Measurements from ENCODE around the gene ITPK1.

The ITPK1 gene

DNA sequence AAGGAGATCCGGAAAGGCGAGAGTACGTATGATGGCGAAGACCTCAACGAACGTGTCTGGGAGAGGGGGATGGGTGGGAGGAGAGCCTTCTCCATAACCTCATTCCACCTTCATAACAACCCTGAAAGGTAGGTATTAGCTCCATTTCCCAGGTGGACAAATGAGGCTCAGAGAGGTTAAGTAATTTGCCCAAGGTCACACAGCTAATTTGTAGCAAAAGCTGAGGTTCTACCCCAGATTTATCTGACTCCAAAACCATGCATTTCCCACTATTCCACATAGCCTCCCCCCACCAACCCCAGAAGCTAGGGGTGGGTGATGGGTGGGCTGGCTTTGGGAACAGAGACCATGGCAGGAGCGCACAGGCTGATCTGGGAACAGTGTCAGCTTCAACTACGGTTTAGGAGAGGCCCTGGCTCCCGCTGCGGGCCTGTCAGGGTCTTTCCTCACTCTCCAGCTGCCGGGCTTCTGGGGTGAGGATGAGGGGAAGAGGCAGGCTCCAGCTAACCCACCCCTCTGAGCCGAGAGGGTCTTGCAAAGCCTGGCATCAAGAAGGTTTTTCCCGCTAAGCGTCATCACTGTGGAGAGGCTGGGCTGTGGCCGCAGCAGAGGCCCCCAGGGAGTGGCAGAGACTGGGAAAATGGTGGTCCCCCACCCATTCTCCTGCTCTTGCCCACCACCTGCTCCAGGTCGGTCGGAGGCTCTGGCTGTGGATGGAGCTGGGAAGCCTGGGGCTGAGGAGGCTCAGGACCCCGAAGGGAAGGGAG is 183.9 kb downstream of the ITPK1 start:
- Histone ChIP-seq H3K4me3 (ENCODE audit: low read length in 2 of 2) (no peak overlapping the region), H3K27me3 (ENCODE audit: control insufficient read depth in 1 of 2, insufficient read depth in 2 of 2, low read length in 2 of 2) (no peaks in the 10 kb centered on the region), H3K9me3 (ENCODE audit: control insufficient read depth in 2 of 2, low read length in 2 of 2) (no peaks in the 10 kb centered on the region), H3K27ac (ENCODE audit: low read length) (no peak overlapping the region), H3K4me1 (ENCODE audit: control insufficient read depth, insufficient read depth, low read length) (no peaks in the 10 kb centered on the region), H3K9ac (ENCODE audit: low read length in 2 of 2) (no peak overlapping the region), H3K36me3 (ENCODE audit: control insufficient read depth in 2 of 2, insufficient read depth in 2 of 2, low read length in 2 of 2) (peaks cover 0 to 3% of the 10 kb centered on the region in 2 donors)

DNA sequence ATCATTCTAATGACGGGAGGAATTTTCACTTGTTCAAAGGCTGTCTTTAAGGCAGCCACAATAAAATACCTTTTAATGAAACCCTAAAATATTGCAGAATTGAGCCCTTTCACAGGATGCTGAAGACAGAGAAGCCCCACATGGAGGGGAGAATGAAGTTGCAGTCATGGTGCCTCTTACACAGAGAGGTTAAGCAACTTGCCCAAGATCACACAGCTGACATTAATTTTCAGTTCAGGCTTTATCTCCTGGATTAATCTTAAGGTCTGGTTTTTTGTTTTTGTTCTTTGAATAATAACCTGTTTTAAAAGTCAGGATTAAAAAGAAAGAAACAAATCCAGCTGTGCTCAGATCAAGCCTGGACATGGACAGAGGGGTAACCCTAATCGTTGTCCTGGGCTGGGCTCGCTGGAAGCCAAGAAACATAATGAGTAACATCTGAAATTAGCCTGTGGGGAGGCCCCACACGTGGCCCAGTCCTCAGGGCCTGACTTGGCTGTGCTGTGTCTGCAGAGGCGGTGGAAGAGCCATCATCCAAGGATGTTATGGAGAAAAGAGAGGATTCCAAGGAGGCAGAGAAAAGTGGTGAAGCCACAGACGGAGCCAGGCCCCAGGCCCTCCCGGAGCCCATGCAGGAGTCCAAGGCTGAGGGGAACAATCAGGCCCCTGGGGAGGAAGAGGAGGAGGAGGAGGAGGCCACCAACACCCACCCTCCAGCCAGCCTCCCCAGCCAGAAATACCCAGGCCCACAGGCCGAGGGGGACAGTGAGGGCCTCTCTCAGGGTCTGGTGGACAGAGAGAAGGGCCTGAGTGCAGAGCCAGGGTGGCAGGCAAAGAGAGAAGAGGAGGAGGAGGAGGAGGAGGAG is 184.8 kb downstream of the ITPK1 start:
- H3K36me3 ChIP-seq (ENCODE audit: control insufficient read depth in 2 of 2, insufficient read depth in 2 of 2, low read length in 2 of 2), result peaks cover 0 to under 1% of the 10 kb centered on the region in 2 donors
- H3K4me3 ChIP-seq (ENCODE audit: low read length in 2 of 2), result no peak overlapping the region
- H3K9me3 ChIP-seq (ENCODE audit: control insufficient read depth in 2 of 2, low read length in 2 of 2), result no peaks in the 10 kb centered on the region
- H3K27me3 ChIP-seq (ENCODE audit: control insufficient read depth in 1 of 2, insufficient read depth in 2 of 2, low read length in 2 of 2), result no peaks in the 10 kb centered on the region
- no peaks in the 10 kb centered on the region for H3K4me1 ChIP-seq (ENCODE audit: control insufficient read depth, insufficient read depth, low read length)
- H3K27ac ChIP-seq (ENCODE audit: low read length), result no peak overlapping the region
- H3K9ac ChIP-seq (ENCODE audit: low read length in 2 of 2), result no peak overlapping the region

DNA sequence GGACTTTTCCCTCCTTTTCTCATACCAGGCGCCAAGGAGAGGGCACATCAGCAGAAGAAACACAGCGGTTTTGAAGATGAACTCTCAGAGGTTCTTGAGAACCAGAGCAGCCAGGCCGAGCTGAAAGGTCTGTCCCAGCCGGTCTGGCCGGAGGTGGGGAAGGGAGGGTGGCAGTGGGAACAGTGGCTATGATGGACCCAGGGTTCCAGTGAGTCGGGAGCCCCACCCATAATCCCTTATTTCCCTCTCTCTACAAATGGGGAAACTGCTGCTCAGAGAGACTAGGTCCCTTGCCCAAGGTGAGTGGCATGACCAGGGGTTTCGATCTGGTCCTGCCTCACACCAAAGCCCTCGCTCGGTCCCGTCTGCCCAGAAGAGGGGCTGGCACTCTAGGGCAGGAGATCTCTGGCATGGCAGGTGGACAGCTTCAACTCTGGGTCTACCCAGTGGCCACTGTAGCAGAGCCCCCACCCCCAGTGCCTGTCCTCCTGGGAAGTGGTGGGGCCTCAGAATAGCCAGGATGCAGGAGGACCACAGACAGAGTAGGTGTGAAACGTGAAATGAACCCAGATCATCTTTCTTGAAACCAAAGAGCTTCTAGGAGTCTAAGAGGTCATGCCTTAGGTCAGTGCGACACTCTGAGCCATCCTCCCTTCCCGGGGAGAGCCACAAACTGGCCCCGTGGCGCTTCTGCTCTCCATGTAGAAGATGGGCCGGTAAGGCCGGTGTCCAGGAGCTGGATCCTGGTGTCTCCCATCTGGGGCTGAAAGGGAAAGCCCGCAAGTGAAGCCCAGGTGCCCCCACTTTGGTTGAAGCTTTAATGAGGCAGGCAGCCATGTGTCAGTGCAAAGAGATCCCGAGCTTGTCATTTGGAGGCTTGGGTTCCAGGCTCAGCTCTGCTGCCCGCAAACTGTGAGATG is 185.8 kb downstream of the ITPK1 start:
- Histone ChIP-seq H3K9ac (ENCODE audit: low read length in 2 of 2) (no peak overlapping the region), H3K4me1 (ENCODE audit: control insufficient read depth, insufficient read depth, low read length) (no peaks in the 10 kb centered on the region), H3K4me3 (ENCODE audit: low read length in 2 of 2) (no peak overlapping the region), H3K27ac (ENCODE audit: low read length) (no peak overlapping the region), H3K27me3 (ENCODE audit: control insufficient read depth in 1 of 2, insufficient read depth in 2 of 2, low read length in 2 of 2) (no peaks in the 10 kb centered on the region), H3K36me3 (ENCODE audit: control insufficient read depth in 2 of 2, insufficient read depth in 2 of 2, low read length in 2 of 2) (no peaks in the 10 kb centered on the region), H3K9me3 (ENCODE audit: control insufficient read depth in 2 of 2, low read length in 2 of 2) (no peaks in the 10 kb centered on the region)

DNA sequence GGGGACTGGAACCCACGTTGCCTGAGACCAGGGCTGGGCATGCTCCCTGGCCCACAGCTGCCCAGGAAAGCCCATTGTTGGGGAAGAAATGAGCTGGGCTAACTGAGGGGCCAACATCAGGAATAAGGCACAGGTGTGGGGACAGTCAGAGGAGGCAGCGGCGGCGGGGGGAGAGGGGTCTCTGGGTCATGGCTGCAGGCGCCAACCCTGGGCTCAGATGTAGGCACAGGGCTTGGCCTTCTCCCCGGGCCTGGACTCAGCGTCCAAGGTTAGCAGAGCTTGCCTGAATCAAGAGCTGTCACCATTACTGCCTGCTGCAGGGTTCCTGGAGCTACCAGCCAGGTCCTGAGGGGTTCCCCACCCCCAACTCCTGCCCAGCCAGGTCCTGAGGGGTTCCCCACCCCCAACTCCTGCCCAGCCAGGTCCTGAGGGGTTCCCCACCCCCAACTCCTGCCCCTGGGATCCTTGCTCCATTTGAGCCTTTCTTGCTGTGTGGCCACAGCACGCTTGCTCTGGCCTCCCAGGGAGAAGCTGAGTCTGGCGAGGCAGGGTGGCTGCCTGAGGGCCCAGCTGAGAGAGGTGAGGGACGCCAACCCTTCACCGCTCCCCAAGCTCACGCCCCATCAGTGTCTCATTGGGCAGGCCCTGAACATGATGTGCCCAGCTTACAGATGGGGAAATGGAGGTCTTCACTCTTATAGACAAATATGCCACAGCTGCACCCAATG is 186.6 kb downstream of the ITPK1 start:
- H3K36me3 ChIP-seq (ENCODE audit: control insufficient read depth in 2 of 2, insufficient read depth in 2 of 2, low read length in 2 of 2), result no peaks in the 10 kb centered on the region
- no peak overlapping the region for H3K27ac ChIP-seq (ENCODE audit: low read length)
- H3K4me3 ChIP-seq (ENCODE audit: low read length in 2 of 2), result no peak overlapping the region
- no peaks in the 10 kb centered on the region for H3K4me1 ChIP-seq (ENCODE audit: control insufficient read depth, insufficient read depth, low read length)
- no peaks in the 10 kb centered on the region for H3K27me3 ChIP-seq (ENCODE audit: control insufficient read depth in 1 of 2, insufficient read depth in 2 of 2, low read length in 2 of 2)
- H3K9me3 ChIP-seq (ENCODE audit: control insufficient read depth in 2 of 2, low read length in 2 of 2), result no peaks in the 10 kb centered on the region
- no peak overlapping the region for H3K9ac ChIP-seq (ENCODE audit: low read length in 2 of 2)

DNA sequence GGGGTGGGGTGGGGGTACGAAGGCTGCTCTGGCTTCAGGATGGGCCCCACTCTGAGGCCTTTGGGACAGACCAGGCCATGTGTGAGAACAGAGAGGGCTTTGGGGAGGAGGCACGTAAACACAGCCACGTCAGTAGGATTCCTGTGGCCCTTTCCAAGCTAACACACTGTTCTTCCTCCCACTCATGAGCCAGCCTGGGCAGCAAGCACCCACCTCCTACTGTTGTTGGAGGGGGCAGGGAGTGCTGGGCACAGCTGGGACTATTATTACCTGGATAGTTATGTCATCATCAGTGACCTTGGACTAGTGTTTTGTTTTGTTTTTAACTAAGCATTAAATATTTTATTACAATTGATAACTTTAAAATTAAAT is 187.5 kb downstream of the ITPK1 start:
- Histone ChIP-seq H3K36me3 (ENCODE audit: control insufficient read depth in 2 of 2, insufficient read depth in 2 of 2, low read length in 2 of 2) (no peaks in the 10 kb centered on the region), H3K27me3 (ENCODE audit: control insufficient read depth in 1 of 2, insufficient read depth in 2 of 2, low read length in 2 of 2) (peaks cover 0 to 7% of the 10 kb centered on the region in 2 donors), H3K4me1 (ENCODE audit: control insufficient read depth, insufficient read depth, low read length) (no peaks in the 10 kb centered on the region), H3K9me3 (ENCODE audit: control insufficient read depth in 2 of 2, low read length in 2 of 2) (no peaks in the 10 kb centered on the region), H3K4me3 (ENCODE audit: low read length in 2 of 2) (no peak overlapping the region), H3K27ac (ENCODE audit: low read length) (no peak overlapping the region), H3K9ac (ENCODE audit: low read length in 2 of 2) (no peak overlapping the region)

DNA sequence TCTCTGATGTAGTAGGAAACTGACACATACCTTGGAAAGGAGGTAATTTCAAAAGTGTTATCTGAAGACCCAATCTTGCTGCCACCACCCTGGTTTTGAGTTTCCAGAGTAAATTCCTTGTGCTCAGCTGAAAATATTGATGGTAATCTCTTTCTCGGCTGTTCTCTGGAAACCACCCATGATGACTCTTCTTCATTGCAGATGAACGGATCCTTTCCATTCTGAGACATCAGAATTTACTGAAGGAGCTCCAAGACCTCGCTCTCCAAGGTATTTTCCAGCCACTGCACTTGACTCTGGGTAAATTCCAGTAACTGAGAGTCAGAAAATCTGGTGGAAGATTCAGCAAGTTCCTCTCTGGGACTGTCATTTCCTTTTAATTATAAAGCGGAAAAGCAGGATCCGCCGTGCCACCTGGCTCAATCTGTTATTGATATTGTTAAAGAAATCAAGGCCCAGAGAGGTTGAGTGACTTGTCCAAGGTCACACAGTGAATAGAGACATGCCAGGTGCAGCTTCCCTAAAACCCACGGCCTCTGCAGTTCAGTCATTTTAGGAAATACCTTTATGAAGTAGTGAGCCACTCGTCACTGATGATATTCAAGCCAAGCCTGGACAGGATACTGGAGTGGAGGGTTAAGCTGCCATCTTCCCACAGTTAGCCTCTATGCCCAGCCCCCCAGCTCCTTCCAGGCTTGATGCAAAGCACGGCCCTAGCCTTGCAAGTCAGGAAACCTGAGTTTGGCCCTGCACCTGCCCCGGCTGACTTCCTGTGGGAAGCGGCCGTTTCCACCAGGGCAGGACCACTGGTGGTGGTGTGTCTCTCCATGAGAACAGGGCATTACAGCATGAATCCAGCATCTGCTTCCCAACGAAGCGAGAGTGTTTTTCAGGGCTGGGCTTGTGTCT is 188.1 kb downstream of the ITPK1 start:
- no peak overlapping the region for H3K27ac ChIP-seq (ENCODE audit: low read length)
- no peak overlapping the region for H3K9ac ChIP-seq (ENCODE audit: low read length in 2 of 2)
- peaks cover 0 to 11% of the 10 kb centered on the region in 2 donors for H3K27me3 ChIP-seq (ENCODE audit: control insufficient read depth in 1 of 2, insufficient read depth in 2 of 2, low read length in 2 of 2)
- no peaks in the 10 kb centered on the region for H3K4me1 ChIP-seq (ENCODE audit: control insufficient read depth, insufficient read depth, low read length)
- H3K9me3 ChIP-seq (ENCODE audit: control insufficient read depth in 2 of 2, low read length in 2 of 2), result no peaks in the 10 kb centered on the region
- H3K4me3 ChIP-seq (ENCODE audit: low read length in 2 of 2), result no peak overlapping the region
- H3K36me3 ChIP-seq (ENCODE audit: control insufficient read depth in 2 of 2, insufficient read depth in 2 of 2, low read length in 2 of 2), result no peaks in the 10 kb centered on the region

DNA sequence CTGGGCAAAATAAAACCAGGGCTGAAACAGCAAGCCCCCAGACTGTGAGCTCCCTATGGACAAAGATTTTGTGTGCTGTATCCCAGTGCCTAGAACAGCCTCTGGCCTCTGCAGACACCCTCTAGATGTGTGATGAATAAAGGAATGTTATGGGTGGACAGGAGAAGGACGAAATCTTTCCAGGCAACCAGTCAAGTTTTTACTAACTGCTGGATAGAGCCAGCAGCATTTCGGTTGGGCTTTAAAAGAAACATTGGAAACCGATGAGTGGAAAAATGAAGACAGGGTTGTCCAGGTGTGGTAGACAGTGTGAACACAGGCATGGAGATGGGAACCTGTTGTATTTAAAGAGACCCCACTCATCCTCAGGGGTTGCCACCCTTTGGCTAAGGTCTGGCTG is 188.8 kb downstream of the ITPK1 start:
- H3K4me3 ChIP-seq (ENCODE audit: low read length in 2 of 2), result no peak overlapping the region
- H3K36me3 ChIP-seq (ENCODE audit: control insufficient read depth in 2 of 2, insufficient read depth in 2 of 2, low read length in 2 of 2), result no peaks in the 10 kb centered on the region
- H3K9ac ChIP-seq (ENCODE audit: low read length in 2 of 2), result no peak overlapping the region
- H3K9me3 ChIP-seq (ENCODE audit: control insufficient read depth in 2 of 2, low read length in 2 of 2), result no peaks in the 10 kb centered on the region
- peaks cover 0 to 15% of the 10 kb centered on the region in 2 donors for H3K27me3 ChIP-seq (ENCODE audit: control insufficient read depth in 1 of 2, insufficient read depth in 2 of 2, low read length in 2 of 2)
- H3K27ac ChIP-seq (ENCODE audit: low read length), result no peak overlapping the region
- no peaks in the 10 kb centered on the region for H3K4me1 ChIP-seq (ENCODE audit: control insufficient read depth, insufficient read depth, low read length)

DNA sequence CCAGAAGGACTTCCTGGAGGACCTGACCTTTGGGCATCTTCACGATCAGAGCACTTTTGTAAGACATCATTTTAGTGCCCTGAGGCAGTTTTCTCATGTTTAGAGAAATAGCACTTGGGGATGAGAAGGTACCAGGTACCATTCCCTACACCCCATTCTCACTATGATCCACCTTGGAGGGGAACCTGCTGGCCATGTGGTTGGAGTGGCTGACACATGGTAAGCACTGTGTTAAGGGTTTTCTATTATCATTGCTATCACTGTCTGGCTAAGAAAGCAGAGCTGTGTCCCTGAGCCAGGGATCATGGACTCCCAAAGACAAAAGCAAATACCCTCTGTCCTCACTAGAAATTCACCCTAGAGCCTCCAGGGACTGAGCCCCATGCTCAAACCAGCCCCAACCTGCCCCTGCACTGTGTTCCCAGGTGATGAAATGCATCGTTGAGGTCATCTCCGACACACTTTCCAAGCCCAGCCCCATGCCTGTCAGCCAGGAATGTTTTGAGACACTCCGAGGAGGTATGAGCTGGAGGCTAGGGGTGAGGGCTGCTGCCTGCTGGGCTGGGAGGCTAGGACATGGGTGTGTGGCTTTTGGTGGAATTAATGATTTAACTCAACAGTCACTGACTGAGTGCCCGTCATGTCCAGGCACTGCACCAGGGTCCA is 189.4 kb downstream of the ITPK1 start:
- no peak overlapping the region for H3K27ac ChIP-seq (ENCODE audit: low read length)
- H3K27me3 ChIP-seq (ENCODE audit: control insufficient read depth in 1 of 2, insufficient read depth in 2 of 2, low read length in 2 of 2), result peaks cover 2 to 15% of the 10 kb centered on the region in 2 donors
- no peaks in the 10 kb centered on the region for H3K36me3 ChIP-seq (ENCODE audit: control insufficient read depth in 2 of 2, insufficient read depth in 2 of 2, low read length in 2 of 2)
- H3K4me3 ChIP-seq (ENCODE audit: low read length in 2 of 2), result no peak overlapping the region
- no peaks in the 10 kb centered on the region for H3K4me1 ChIP-seq (ENCODE audit: control insufficient read depth, insufficient read depth, low read length)
- no peak overlapping the region for H3K9ac ChIP-seq (ENCODE audit: low read length in 2 of 2)
- no peaks in the 10 kb centered on the region for H3K9me3 ChIP-seq (ENCODE audit: control insufficient read depth in 2 of 2, low read length in 2 of 2)

DNA sequence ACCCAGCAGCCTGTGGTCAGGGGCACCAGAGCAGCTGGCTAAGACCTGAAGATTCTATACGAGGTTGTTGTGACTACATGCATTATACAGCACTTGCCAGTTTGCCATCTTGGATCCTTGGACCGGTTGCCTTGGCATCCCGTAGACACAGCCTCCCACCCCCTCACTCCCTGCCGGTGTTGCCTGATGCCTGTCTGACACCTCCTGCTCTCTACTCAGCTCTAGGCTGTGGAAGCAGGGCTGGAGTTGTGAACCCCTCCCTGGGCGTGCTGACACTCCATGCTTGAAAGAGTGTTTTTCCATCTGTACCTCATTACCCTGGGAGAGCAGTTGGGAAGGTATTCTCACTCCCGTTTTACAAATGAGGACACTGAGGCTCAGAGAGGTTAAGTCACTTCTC is 190.3 kb downstream of the ITPK1 start:
- no peak overlapping the region for H3K27ac ChIP-seq (ENCODE audit: low read length)
- H3K4me3 ChIP-seq (ENCODE audit: low read length in 2 of 2), result no peak overlapping the region
- H3K9me3 ChIP-seq (ENCODE audit: control insufficient read depth in 2 of 2, low read length in 2 of 2), result no peaks in the 10 kb centered on the region
- no peaks in the 10 kb centered on the region for H3K4me1 ChIP-seq (ENCODE audit: control insufficient read depth, insufficient read depth, low read length)
- H3K36me3 ChIP-seq (ENCODE audit: control insufficient read depth in 2 of 2, insufficient read depth in 2 of 2, low read length in 2 of 2), result no peaks in the 10 kb centered on the region
- H3K9ac ChIP-seq (ENCODE audit: low read length in 2 of 2), result no peak overlapping the region
- H3K27me3 ChIP-seq (ENCODE audit: control insufficient read depth in 1 of 2, insufficient read depth in 2 of 2, low read length in 2 of 2), result peaks cover 4 to 15% of the 10 kb centered on the region in 2 donors

Data from stomach smooth muscle (tissue), 2 donors.